ENCODE data around the gene TNFRSF19.

Gene TNFRSF19

DNA sequence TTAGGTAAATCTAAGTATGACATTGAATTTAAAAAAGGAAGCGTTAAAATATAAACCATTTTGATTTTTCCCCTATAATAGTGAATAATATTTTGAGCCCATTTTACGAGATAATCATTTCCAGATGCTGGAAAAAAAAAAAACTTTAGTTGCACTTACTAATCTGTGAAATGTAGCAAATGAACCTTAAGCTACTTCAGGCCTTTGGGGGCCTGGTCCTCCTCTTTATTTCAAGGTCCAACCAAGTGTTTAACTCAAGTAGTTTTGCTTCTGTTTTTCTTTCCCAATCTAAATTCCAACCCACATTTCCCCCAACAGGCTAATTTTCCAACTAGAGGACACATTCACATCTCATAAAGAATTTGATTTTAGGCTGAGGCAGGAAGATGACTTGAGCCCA, 101.2 kb downstream of the TNFRSF19 start:
- Histone ChIP-seq H3K4me3 (replicated peaks; ENCODE audit: insufficient read depth, low read length) (no peak overlapping the region), H3K27me3 (ENCODE audit: insufficient read depth, poor library complexity, severe bottlenecking) (peaks cover 3% of the 10 kb centered on the region), H3K27ac (replicated peaks) (no peak overlapping the region)
- TF ChIP-seq, protein P1, sequence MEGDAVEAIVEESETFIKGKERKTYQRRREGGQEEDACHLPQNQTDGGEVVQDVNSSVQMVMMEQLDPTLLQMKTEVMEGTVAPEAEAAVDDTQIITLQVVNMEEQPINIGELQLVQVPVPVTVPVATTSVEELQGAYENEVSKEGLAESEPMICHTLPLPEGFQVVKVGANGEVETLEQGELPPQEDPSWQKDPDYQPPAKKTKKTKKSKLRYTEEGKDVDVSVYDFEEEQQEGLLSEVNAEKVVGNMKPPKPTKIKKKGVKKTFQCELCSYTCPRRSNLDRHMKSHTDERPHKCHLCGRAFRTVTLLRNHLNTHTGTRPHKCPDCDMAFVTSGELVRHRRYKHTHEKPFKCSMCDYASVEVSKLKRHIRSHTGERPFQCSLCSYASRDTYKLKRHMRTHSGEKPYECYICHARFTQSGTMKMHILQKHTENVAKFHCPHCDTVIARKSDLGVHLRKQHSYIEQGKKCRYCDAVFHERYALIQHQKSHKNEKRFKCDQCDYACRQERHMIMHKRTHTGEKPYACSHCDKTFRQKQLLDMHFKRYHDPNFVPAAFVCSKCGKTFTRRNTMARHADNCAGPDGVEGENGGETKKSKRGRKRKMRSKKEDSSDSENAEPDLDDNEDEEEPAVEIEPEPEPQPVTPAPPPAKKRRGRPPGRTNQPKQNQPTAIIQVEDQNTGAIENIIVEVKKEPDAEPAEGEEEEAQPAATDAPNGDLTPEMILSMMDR (IDR thresholded peaks at IDR 0.05; ENCODE audit: insufficient read depth, low read length) = no peak
- TF ChIP-seq, protein P2, sequence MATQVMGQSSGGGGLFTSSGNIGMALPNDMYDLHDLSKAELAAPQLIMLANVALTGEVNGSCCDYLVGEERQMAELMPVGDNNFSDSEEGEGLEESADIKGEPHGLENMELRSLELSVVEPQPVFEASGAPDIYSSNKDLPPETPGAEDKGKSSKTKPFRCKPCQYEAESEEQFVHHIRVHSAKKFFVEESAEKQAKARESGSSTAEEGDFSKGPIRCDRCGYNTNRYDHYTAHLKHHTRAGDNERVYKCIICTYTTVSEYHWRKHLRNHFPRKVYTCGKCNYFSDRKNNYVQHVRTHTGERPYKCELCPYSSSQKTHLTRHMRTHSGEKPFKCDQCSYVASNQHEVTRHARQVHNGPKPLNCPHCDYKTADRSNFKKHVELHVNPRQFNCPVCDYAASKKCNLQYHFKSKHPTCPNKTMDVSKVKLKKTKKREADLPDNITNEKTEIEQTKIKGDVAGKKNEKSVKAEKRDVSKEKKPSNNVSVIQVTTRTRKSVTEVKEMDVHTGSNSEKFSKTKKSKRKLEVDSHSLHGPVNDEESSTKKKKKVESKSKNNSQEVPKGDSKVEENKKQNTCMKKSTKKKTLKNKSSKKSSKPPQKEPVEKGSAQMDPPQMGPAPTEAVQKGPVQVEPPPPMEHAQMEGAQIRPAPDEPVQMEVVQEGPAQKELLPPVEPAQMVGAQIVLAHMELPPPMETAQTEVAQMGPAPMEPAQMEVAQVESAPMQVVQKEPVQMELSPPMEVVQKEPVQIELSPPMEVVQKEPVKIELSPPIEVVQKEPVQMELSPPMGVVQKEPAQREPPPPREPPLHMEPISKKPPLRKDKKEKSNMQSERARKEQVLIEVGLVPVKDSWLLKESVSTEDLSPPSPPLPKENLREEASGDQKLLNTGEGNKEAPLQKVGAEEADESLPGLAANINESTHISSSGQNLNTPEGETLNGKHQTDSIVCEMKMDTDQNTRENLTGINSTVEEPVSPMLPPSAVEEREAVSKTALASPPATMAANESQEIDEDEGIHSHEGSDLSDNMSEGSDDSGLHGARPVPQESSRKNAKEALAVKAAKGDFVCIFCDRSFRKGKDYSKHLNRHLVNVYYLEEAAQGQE (IDR thresholded peaks at IDR 0.05; ENCODE audit: insufficient replicate concordance, low read depth) = no peak
- TF ChIP-seq SPI1 (IDR thresholded peaks at IDR 0.05; ENCODE audit: borderline replicate concordance, low read depth) = no peak
- no peak for TF ChIP-seq POLR2AphosphoS5 (IDR thresholded peaks at IDR 0.05; ENCODE audit: low read depth)
- no peak for TF ChIP-seq GABPA (IDR thresholded peaks at IDR 0.05; ENCODE audit: low read depth)
- no peak for DNase-seq (ENCODE audit: low read depth in 1 of 2, low spot score in 1 of 2)

DNA sequence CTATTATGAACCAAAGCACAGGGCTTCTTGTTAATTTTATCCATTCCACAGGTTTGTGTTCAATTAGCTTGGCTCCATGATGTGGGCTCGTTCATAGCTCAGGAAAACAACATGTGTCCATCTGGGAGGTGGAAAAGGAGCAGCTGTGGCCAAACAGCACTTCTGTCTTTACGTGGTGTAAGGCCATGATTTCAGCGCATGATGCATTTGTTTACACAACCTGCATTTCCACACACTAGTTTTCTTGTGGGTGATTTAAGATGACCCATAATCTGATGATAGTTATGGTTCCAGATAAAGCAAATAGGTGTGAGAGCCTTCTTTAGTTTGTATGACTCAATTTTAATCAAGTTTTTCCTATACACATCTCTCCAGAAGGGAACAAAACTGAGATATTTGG, 101.7 kb downstream of the TNFRSF19 start:
- H3K27me3 ChIP-seq (ENCODE audit: insufficient read depth, poor library complexity, severe bottlenecking) = peaks cover 3% of the 10 kb centered on the region
- DNase-seq (ENCODE audit: low read depth in 1 of 2, low spot score in 1 of 2) = no peak
- TF ChIP-seq POLR2AphosphoS5 (IDR thresholded peaks at IDR 0.05; ENCODE audit: low read depth) (no peak), GABPA (IDR thresholded peaks at IDR 0.05; ENCODE audit: low read depth) (no peak)
- TF ChIP-seq, protein P2 (IDR thresholded peaks at IDR 0.05; ENCODE audit: insufficient replicate concordance, low read depth) = no peak
- TF ChIP-seq, protein P1 (IDR thresholded peaks at IDR 0.05; ENCODE audit: insufficient read depth, low read length) = no peak
- H3K4me3 ChIP-seq (replicated peaks; ENCODE audit: insufficient read depth, low read length) = no peak overlapping the region
- no peak overlapping the region for H3K27ac ChIP-seq (replicated peaks)

DNA sequence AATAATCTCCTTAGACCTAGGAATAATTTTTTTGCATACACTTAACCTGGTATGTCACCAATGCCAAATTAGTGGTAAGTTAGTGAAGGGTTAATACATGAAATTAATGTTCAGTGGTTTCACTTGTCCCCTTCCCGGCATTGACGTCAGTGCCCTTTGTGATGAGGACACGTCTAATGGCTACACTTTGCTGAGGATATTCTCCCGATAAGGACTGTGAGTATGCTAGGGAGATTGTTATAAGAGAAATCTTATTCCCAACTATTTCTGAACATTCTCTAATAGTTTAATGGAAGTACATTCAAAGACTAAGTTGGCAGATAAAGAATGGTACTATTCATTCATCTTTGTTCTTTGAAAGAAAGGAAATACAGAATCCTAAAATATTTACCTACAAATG, 102.4 kb downstream of the TNFRSF19 start:
- Histone ChIP-seq H3K27me3 (ENCODE audit: insufficient read depth, poor library complexity, severe bottlenecking) (peaks cover 3% of the 10 kb centered on the region), H3K27ac (replicated peaks) (no peak overlapping the region), H3K4me3 (replicated peaks; ENCODE audit: insufficient read depth, low read length) (no peak overlapping the region)
- TF ChIP-seq, protein P1 (IDR thresholded peaks at IDR 0.05; ENCODE audit: insufficient read depth, low read length) = no peak
- TF ChIP-seq SPI1 (IDR thresholded peaks at IDR 0.05; ENCODE audit: borderline replicate concordance, low read depth) (no peak), POLR2AphosphoS5 (IDR thresholded peaks at IDR 0.05; ENCODE audit: low read depth) (no peak), GABPA (IDR thresholded peaks at IDR 0.05; ENCODE audit: low read depth) (no peak)
- TF ChIP-seq, protein P2 (IDR thresholded peaks at IDR 0.05; ENCODE audit: insufficient replicate concordance, low read depth) = no peak
- no peak for DNase-seq (ENCODE audit: low read depth in 1 of 2, low spot score in 1 of 2)
